ENCODE measurements around the gene PLGRKT.

- TF ChIP-seq CTCF (IDR thresholded peaks at IDR 0.05) = no peak
- TF ChIP-seq POLR2A (IDR thresholded peaks at IDR 0.05) = no peak
Measured at GRCh38 chr9:5382479-5382878, 55.2 kb downstream of the PLGRKT start.

All from body of pancreas (tissue), 4 donors.